Hypothalamus (tissue), 51 donors: ENCODE measurements around the gene FHL1.

Source experiments
- DNase-seq, 51 donors: peaks; one replicate each; lab custom pipeline; 2025; lab: John Stamatoyannopoulos, UW

The FHL1 gene

DNA sequence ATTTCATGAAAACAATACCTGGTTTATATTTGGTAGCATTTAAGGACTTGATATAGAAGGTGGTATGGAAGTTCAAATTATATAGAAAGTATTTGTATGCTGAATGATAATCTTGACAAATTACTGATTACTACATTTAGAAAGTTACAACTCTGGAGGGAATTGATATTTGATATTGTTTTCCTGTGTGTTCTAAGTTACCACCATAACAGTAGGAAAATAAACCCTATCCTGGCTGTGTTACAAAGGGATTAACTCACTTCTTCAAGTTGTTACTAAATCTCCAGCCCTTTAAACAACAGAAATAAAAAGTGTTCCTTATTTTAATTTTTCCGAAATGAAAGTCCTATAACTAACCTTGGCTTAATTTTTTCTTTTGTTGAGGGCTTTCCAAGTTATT is 36.6 kb downstream of the FHL1 start:
- DNase-seq = no peak

GRCh38 chrX:136185401-136186022 is 38.2 kb downstream of the FHL1 start:
- DNase-seq = no peak

DNA sequence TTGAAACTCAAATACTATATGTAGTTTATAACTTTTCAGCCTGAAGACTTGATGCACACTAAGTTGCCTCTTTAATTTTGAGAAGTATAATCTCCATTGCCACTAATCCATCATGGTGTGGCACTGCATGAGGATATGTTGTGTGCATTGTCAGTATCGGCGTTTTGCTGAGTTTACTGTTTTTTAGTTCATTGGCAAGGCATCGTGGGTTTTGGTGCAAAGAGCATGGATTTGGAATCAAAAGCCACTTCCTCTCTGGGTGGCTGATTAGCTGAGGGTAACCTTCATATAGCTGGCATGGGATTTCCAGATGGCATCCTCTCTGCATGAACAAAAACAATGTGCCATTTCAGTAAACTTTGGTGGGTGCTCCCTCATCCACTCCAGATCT is 38.7 kb downstream of the FHL1 start:
- no peak for DNase-seq

GRCh38 chrX:136189222-136189621 is 41.9 kb downstream of the FHL1 start:
- no peak for DNase-seq

DNA sequence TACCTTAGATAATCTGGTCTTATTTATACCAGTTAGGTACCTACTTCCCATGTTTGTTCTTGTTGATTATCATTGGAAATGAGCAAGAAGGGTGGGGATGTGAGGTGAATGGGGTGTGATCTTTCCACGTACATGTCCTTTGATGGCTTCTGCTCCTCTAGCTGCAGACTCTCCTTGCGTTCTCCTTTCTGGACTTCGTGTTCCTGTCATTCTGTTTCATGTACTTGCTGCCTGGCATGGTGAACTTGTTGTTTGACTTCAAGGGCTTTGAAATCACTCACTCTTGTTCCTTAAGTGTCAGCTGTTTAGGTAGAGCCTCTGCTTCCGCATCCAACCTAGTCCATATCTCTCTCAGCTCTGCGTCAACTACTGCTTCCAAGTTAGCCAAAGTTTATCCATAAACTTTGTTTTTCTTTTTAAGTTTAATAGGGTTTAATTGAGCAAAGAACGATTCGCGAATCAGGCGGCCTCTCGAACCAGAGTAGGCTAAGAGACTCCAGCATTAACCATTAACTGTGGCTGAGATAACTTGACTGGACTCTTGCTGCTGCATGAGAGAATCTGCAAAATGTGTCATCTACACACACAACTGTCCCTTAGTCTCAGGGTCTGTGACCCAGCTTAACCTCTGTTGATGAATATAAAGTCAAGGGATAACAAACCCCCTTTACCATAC is 42.8 kb downstream of the FHL1 start:
- no peak for DNase-seq

- DNase-seq = no peak
These were observed 43.8 kb downstream of the FHL1 start for GRCh38 chrX:136191171-136191570.

DNA sequence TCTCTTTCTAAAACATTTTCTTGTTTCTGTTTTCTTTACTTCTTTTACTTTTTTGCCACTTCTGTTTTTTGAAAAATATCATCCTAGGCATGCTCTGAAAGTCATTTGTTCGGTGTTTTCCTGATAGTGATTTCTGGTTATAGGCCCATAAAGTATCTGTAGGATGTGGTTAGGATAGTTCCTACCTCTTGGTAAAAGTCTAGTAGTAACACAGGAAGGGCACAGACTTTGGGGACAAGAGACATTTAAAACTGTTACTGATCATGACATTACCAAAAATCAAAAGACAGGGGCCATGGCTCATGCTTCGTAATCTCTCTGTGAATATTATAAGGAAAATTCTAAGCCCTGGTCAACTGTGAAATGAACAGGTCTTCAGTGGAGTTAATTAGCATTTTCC is 44.8 kb downstream of the FHL1 start:
- DNase-seq = no peak

- DNase-seq = no peak
These were observed 45.6 kb downstream of the FHL1 start for GRCh38 chrX:136192839-136193414.

GRCh38 chrX:136193771-136194170 is 46.4 kb downstream of the FHL1 start:
- DNase-seq = no peak

- no peak for DNase-seq
These were observed 47.2 kb downstream of the FHL1 start for GRCh38 chrX:136194536-136194935.

DNA sequence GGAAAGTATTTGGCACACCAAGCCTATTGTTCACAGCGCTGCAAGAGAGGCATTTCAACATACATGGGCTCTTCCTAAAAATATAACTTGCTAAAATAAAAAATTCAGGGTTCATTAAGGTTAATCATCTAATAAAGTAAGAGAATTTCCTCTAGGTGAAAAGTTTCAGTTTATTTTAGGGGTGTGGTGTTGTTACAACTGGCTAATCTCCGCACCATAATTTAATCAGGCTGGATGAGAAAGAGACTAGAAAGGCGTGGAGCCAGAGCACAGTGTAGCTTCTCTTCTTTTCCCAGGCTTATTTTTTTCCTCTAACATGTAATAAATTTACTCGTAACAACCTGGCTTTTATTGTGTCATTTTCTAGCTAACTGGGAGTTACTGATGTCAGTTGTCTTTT is 47.9 kb downstream of the FHL1 start:
- DNase-seq = no peak

- no peak for DNase-seq
These were observed 49.4 kb downstream of the FHL1 start for GRCh38 chrX:136196691-136197155.

DNA sequence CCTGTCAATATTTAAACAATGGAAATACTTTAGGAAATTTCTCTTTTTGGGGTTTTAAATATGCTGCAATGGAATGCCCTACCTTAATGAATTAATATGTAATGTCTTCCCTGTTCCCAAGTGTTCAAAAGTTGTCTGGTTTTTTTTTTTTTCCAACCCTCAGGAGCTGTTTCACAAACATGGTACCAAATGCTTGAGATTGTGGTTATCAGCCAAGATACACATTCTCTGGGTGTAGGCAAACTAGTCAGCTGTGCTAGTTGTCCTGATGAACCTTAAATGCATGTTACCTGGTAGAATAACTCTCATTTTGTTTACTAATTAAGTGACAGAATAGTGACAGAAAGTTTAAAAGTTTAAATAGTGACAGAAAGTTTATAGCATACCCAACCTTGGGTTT is 50.7 kb downstream of the FHL1 start:
- no peak for DNase-seq

DNA sequence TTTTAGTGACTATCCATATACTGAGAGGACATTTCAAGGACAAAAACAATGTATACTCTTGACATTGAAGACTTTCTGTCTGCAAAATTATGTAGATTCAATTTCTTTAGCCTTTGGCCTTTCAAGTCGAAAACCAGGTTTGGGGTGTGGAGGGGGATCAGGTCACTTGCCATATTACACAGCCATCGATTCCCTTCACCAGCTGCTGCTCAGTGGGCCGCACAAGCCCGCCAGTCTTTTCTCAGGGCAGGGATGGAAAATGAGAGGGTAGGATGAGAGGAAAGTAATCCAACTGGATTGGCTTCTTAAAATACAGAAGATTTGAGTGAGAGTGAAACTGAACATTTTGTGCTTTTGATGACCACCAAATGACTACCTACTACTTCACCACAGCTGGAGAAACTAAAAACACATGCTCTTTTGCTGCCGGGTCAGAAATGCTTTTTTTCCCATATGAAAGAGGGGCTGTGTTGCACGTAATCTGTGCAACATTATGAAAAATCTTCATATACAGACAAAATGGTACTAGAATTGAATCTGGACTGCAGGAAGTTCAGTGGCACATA is 51.4 kb downstream of the FHL1 start:
- no peak for DNase-seq

GRCh38 chrX:136199365-136199764 is 52.0 kb downstream of the FHL1 start:
- peak in 1 of 51 donors; percentile 2 for DNase-seq

DNA sequence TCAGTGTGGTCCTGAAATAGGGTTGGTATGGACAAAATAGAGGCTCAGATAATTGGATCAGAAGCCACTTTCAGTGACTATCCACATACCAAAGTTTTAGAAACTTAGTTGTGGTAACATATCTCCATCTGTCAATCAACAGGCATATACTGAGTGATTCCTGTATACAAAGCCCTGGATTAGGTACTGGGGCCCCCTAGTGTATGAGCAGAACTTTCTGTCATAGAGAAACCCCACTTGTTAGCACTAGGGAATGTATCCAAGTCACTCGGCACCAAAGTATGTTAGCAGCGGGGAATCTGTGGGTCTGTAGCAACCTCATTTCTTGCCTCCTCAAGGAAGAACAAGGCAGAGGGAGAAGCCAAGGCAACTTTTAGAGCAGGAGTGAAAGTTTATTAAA is 53.1 kb downstream of the FHL1 start:
- DNase-seq = no peak

DNA sequence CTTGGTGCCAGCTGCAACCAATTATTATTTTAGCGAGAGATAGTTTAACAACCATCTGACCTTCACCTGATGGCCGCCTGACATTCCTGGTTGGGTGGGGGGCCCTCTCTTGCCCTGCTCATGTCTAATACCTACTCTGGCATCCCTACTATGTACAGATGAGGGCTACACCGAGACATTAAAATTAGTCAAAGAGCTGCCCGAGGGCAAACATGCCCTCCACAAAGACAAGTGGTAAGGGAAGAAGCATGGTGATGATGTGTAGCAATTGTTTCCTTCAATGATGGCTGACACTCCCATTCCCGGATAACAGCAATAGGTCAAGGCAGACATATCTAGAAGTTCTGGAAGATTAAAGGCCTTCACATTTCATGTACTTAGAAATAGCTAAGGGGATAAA is 54.3 kb downstream of the FHL1 start:
- no peak for DNase-seq

GRCh38 chrX:136202889-136203288 is 55.6 kb downstream of the FHL1 start:
- no peak for DNase-seq

DNA sequence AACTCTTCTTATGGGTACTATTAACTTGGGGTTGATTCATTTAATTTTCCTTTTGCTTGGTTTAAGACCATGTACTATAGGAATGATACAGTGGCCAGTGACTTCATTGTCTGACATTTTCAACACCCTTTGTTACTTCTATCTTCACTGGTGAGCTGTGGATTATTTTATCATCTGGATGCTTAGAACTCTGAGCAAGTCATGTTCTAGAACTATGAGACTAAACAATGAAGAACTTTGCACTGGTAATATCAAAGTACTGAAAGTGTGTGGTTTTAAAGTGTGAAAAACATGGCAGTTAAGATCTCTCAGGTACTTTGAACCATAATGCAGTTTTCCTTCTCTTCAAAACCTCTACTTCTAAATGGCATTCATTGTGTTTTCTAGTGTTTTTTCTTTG is 56.1 kb downstream of the FHL1 start:
- DNase-seq = no peak

- no peak for DNase-seq
These were observed 56.6 kb downstream of the FHL1 start for GRCh38 chrX:136203951-136204350.

GRCh38 chrX:136204571-136204970 is 57.2 kb downstream of the FHL1 start:
- DNase-seq = peak in 1 of 51 donors; percentile 0

GRCh38 chrX:136205882-136206380 is 58.6 kb downstream of the FHL1 start:
- DNase-seq = no peak
